Measurements from ENCODE around the gene LDLRAD3. TPM values are rescaled to one million over a fixed set of nuclear protein-coding genes. Genes with fewer than 3 reads are reported as not detected.
A peak's percentile ranks its signal among the peaks of the same experiment; 100 is the strongest.

The LDLRAD3 gene
- polyA plus RNA-seq, 1 donor: 11.1 TPM

GRCh38 chr11:36201411-36201810 is 257.5 kb downstream of the LDLRAD3 start:
- Histone ChIP-seq H3K36me3 (ENCODE audit: control insufficient read depth, insufficient read depth, low read length) (peaks cover 4% of the 10 kb centered on the region), H3K4me3 (ENCODE audit: low read length) (no peak overlapping the region), H3K9me3 (ENCODE audit: control insufficient read depth, low read depth, low read length) (no peaks in the 10 kb centered on the region), H3K27me3 (ENCODE audit: control insufficient read depth, insufficient read depth, low read length) (no peaks in the 10 kb centered on the region), H3K27ac (ENCODE audit: low read length) (no peak overlapping the region), H3K4me1 (ENCODE audit: control insufficient read depth, insufficient read depth, low read length) (no peaks in the 10 kb centered on the region)
- DNase-seq: no peak
- no CpG with 5 or more reads among the region's 3 CpGs for WGBS (ENCODE audit: insufficient coverage, low lambda C conversion rate)

- no peak for DNase-seq
- H3K9me3 ChIP-seq (ENCODE audit: control insufficient read depth, low read depth, low read length): no peaks in the 10 kb centered on the region
- no peaks in the 10 kb centered on the region for H3K4me1 ChIP-seq (ENCODE audit: control insufficient read depth, insufficient read depth, low read length)
- no CpG with 5 or more reads among the region's 3 CpGs for WGBS (ENCODE audit: insufficient coverage, low lambda C conversion rate)
- no peak overlapping the region for H3K4me3 ChIP-seq (ENCODE audit: low read length)
- H3K27ac ChIP-seq (ENCODE audit: low read length): no peak overlapping the region
- H3K36me3 ChIP-seq (ENCODE audit: control insufficient read depth, insufficient read depth, low read length): no peaks in the 10 kb centered on the region
- no peaks in the 10 kb centered on the region for H3K27me3 ChIP-seq (ENCODE audit: control insufficient read depth, insufficient read depth, low read length)
These were observed 261.7 kb downstream of the LDLRAD3 start for GRCh38 chr11:36205536-36205935.

- Histone ChIP-seq H3K27me3 (ENCODE audit: control insufficient read depth, insufficient read depth, low read length) (no peaks in the 10 kb centered on the region), H3K9me3 (ENCODE audit: control insufficient read depth, low read depth, low read length) (no peaks in the 10 kb centered on the region), H3K36me3 (ENCODE audit: control insufficient read depth, insufficient read depth, low read length) (no peaks in the 10 kb centered on the region), H3K4me3 (ENCODE audit: low read length) (no peak overlapping the region), H3K27ac (ENCODE audit: low read length) (no peak overlapping the region), H3K4me1 (ENCODE audit: control insufficient read depth, insufficient read depth, low read length) (peaks cover 18% of the 10 kb centered on the region)
- DNase-seq: no peak
- no CpG with 5 or more reads among the region's 2 CpGs for WGBS (ENCODE audit: insufficient coverage, low lambda C conversion rate)
These were observed 266.7 kb downstream of the LDLRAD3 start for GRCh38 chr11:36210529-36210928.

DNA sequence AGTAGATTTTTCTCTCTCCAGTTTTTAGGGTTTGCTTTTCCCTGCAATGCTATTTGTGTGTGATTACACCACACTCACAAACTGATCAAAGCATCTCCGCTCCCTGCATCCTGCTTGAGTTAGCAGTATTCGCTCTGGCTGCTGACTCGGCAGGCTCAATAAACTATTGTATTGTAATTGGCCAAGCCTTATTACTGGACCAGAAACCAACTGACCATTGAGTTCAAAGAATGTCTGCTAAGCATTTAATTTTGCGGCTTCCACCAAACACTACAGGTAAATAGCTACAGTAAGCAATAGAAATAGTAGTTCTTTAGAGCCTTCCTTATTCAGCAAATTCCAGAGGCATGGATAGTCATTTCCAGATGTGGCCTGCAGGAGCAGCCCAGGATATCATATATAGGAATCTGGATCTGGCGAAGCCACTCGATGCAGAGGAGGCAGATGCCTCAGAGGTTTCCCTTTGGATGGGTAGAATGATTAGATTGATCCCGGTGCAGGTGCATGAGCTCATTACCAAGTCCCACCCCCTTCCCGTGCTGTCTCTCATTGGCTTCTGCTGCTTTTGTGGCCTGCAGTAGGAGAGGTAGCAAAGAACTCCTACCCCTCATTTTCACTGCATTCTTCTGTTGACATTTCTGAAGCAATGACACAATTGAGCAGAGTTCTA is 268.0 kb downstream of the LDLRAD3 start:
- Histone ChIP-seq H3K4me3 (ENCODE audit: low read length) (no peak overlapping the region), H3K27ac (ENCODE audit: low read length) (peak overlapping the region; percentile 16), H3K4me1 (ENCODE audit: control insufficient read depth, insufficient read depth, low read length) (peaks cover 27% of the 10 kb centered on the region), H3K27me3 (ENCODE audit: control insufficient read depth, insufficient read depth, low read length) (no peaks in the 10 kb centered on the region), H3K9me3 (ENCODE audit: control insufficient read depth, low read depth, low read length) (no peaks in the 10 kb centered on the region), H3K36me3 (ENCODE audit: control insufficient read depth, insufficient read depth, low read length) (no peaks in the 10 kb centered on the region)
- peak in 1 of 2 donors; percentile 11 for DNase-seq
- WGBS (ENCODE audit: insufficient coverage, low lambda C conversion rate): no CpG with 5 or more reads among the region's 8 CpGs

GRCh38 chr11:36212564-36213392 is 268.9 kb downstream of the LDLRAD3 start:
- 80% methylated on average over 1 of the region's 7 CpGs for WGBS (ENCODE audit: insufficient coverage, low lambda C conversion rate)
- Histone ChIP-seq H3K4me3 (ENCODE audit: low read length) (no peak overlapping the region), H3K36me3 (ENCODE audit: control insufficient read depth, insufficient read depth, low read length) (no peaks in the 10 kb centered on the region), H3K9me3 (ENCODE audit: control insufficient read depth, low read depth, low read length) (no peaks in the 10 kb centered on the region), H3K4me1 (ENCODE audit: control insufficient read depth, insufficient read depth, low read length) (peaks cover 30% of the 10 kb centered on the region), H3K27ac (ENCODE audit: low read length) (no peak overlapping the region), H3K27me3 (ENCODE audit: control insufficient read depth, insufficient read depth, low read length) (no peaks in the 10 kb centered on the region)
- DNase-seq: no peak

GRCh38 chr11:36213393-36213840 is 269.6 kb downstream of the LDLRAD3 start:
- DNase-seq: no peak
- Histone ChIP-seq H3K9me3 (ENCODE audit: control insufficient read depth, low read depth, low read length) (no peaks in the 10 kb centered on the region), H3K4me1 (ENCODE audit: control insufficient read depth, insufficient read depth, low read length) (peaks cover 30% of the 10 kb centered on the region), H3K4me3 (ENCODE audit: low read length) (no peak overlapping the region), H3K36me3 (ENCODE audit: control insufficient read depth, insufficient read depth, low read length) (no peaks in the 10 kb centered on the region), H3K27me3 (ENCODE audit: control insufficient read depth, insufficient read depth, low read length) (no peaks in the 10 kb centered on the region), H3K27ac (ENCODE audit: low read length) (no peak overlapping the region)
- 86% methylated on average over 1 of the region's 7 CpGs for WGBS (ENCODE audit: insufficient coverage, low lambda C conversion rate)

DNA sequence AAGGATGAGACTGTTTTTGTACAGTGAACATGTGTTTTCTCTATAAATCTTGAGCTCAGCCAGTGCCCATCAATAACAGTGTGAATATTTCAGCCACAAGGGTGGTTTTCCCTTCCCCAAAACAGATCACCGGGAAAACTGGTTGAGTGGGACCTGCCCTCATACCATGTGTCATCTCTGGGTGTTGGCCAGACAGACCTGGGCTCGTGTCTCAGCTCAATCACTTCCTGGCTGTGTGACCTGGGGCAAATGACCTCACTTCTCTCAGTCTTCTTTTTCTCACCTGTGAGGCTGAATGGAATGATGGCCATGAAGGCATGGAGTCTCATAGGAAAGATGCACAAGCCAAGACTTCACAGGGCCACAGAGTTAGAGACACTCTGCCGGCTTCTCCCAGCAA is 270.6 kb downstream of the LDLRAD3 start:
- H3K27me3 ChIP-seq (ENCODE audit: control insufficient read depth, insufficient read depth, low read length): no peaks in the 10 kb centered on the region
- H3K9me3 ChIP-seq (ENCODE audit: control insufficient read depth, low read depth, low read length): no peaks in the 10 kb centered on the region
- DNase-seq: peak in 1 of 2 donors; percentile 20
- no peak overlapping the region for H3K4me3 ChIP-seq (ENCODE audit: low read length)
- peak overlapping the region; percentile 82 for H3K27ac ChIP-seq (ENCODE audit: low read length)
- peaks cover 30% of the 10 kb centered on the region for H3K4me1 ChIP-seq (ENCODE audit: control insufficient read depth, insufficient read depth, low read length)
- no peaks in the 10 kb centered on the region for H3K36me3 ChIP-seq (ENCODE audit: control insufficient read depth, insufficient read depth, low read length)
- WGBS (ENCODE audit: insufficient coverage, low lambda C conversion rate): no CpG with 5 or more reads among the region's 3 CpGs

- Histone ChIP-seq H3K4me1 (ENCODE audit: control insufficient read depth, insufficient read depth, low read length) (peaks cover 30% of the 10 kb centered on the region), H3K36me3 (ENCODE audit: control insufficient read depth, insufficient read depth, low read length) (no peaks in the 10 kb centered on the region), H3K27ac (ENCODE audit: low read length) (peak overlapping the region; percentile 82), H3K9me3 (ENCODE audit: control insufficient read depth, low read depth, low read length) (peaks cover 2% of the 10 kb centered on the region), H3K4me3 (ENCODE audit: low read length) (no peak overlapping the region), H3K27me3 (ENCODE audit: control insufficient read depth, insufficient read depth, low read length) (no peaks in the 10 kb centered on the region)
- DNase-seq: peak in 1 of 2 donors; percentile 68
- 73% methylated on average over 2 of the region's 13 CpGs for WGBS (ENCODE audit: insufficient coverage, low lambda C conversion rate)
These were observed 271.3 kb downstream of the LDLRAD3 start for GRCh38 chr11:36214976-36215692.

DNA sequence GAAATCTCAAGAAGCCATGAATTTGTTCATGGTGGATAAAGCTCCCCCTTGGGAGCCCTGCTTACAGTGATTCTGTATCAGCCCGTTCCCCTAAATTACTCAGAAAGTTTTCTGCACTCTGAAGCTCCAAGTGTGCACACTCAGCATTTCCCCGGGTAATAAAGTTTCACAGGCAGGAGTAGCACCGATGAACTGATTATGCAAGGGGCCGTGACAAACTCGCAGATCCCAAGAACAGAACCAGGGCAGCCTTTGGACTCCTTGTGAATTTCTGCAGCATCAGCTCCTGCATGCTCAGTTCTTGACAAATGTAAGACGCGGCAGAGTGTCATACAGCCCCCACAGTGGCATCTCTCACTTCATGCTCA is 271.8 kb downstream of the LDLRAD3 start:
- WGBS (ENCODE audit: insufficient coverage, low lambda C conversion rate): no CpG with 5 or more reads among the region's 7 CpGs
- Histone ChIP-seq H3K27ac (ENCODE audit: low read length) (peak overlapping the region; percentile 82), H3K36me3 (ENCODE audit: control insufficient read depth, insufficient read depth, low read length) (no peaks in the 10 kb centered on the region)

DNA sequence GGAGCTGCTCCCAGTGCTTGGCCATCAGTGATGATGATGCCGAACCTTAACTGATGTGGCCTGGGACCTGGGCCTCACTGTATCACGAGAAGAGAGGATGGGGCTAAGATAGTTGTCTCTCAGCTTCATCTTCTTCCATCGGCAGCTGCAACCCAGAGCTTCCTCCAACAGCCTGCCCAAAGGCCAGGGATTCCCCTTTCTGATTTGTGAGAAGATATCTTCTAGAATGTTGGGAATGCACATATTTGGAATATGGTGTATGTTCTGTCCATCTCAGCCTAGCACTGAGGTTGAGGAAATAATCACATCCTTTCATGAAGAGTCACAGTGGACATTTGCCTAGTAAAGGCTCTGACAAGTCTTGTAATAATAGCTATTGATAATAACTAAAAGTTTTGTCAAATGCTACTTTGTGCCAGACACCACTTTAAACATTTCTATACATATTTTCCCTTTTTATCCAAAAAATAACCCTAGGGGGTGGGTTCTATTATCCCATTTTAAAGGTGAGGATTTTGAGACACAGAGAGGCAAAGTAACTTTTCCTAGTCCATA is 272.3 kb downstream of the LDLRAD3 start:
- Histone ChIP-seq H3K27me3 (ENCODE audit: control insufficient read depth, insufficient read depth, low read length) (no peaks in the 10 kb centered on the region), H3K27ac (ENCODE audit: low read length) (peak overlapping the region; percentile 77), H3K4me1 (ENCODE audit: control insufficient read depth, insufficient read depth, low read length) (peaks cover 30% of the 10 kb centered on the region), H3K36me3 (ENCODE audit: control insufficient read depth, insufficient read depth, low read length) (no peaks in the 10 kb centered on the region), H3K9me3 (ENCODE audit: control insufficient read depth, low read depth, low read length) (peaks cover 3% of the 10 kb centered on the region), H3K4me3 (ENCODE audit: low read length) (no peak overlapping the region)
- no peak for DNase-seq
- WGBS (ENCODE audit: insufficient coverage, low lambda C conversion rate): no CpG with 5 or more reads among the region's 3 CpGs

More for the DNA sequence above, 271.8 kb downstream of the LDLRAD3 start:
- peaks cover 30% of the 10 kb centered on the region for H3K4me1 ChIP-seq (ENCODE audit: control insufficient read depth, insufficient read depth, low read length)
- no peaks in the 10 kb centered on the region for H3K27me3 ChIP-seq (ENCODE audit: control insufficient read depth, insufficient read depth, low read length)
- no peak overlapping the region for H3K4me3 ChIP-seq (ENCODE audit: low read length)
- peaks cover 3% of the 10 kb centered on the region for H3K9me3 ChIP-seq (ENCODE audit: control insufficient read depth, low read depth, low read length)
- DNase-seq: peak; percentile 88 to 93

All from large intestine (tissue), 3 donors.